DND-41 (cell line): ENCODE measurements around the gene SDK2.
"Not testable (repeated sequence)": the region's sequence is repeated elsewhere in the genome, so short reads cannot be mapped to it uniquely, and the experiment has no call there.

Experiments
- ATAC-seq: fragments of 200-7000 bp; cut with Tn5 transposase; 3 replicates; pipeline ENCODE4 v1.9.1; 2021; ENCODE audit warnings: low read depth; ENCODE audit not compliant: insufficient read depth
- DNase-seq: peaks from one replicate; pipeline ENCODE4 v3.0.0-alpha.2; 2020
- H2AFZ ChIP-seq: 2 replicates; pipeline ENCODE4 v1.6.0; 2012; ENCODE audit warnings: low read depth, low read length
- H3K27ac ChIP-seq: 2 replicates; pipeline ENCODE4 v1.5.1; 2012; ENCODE audit warnings: low read length, inconsistent platforms
- H3K27me3 ChIP-seq: fragments of 200-600 bp; sonication (generic); 2 replicates; pipeline ENCODE4 v1.6.0; 2012; ENCODE audit warnings: low read length, mild to moderate bottlenecking, inconsistent platforms; ENCODE audit not compliant: insufficient read depth, poor library complexity
- H3K36me3 ChIP-seq: 2 replicates; pipeline ENCODE4 v1.5.1; 2012; ENCODE audit warnings: low read length, inconsistent platforms; ENCODE audit not compliant: insufficient read depth
- H3K4me1 ChIP-seq: 2 replicates; pipeline ENCODE4 v1.5.1; 2012; ENCODE audit warnings: mild to moderate bottlenecking, low read length; ENCODE audit not compliant: insufficient read depth
- H3K4me2 ChIP-seq: 2 replicates; pipeline ENCODE4 v1.6.0; 2012; ENCODE audit warnings: mild to moderate bottlenecking, moderate library complexity, low read length, inconsistent platforms; ENCODE audit not compliant: insufficient read depth
- H3K4me3 ChIP-seq, 2 experiments: fragments of 200-600 bp in 1 of 2; shearing (Covaris generic) in 1 of 2; 2 replicates each; pipeline ENCODE4 v1.5.1; 2012 to 2016; ENCODE audit warnings: inconsistent platforms in 2 of 2, low read length in 2 of 2, mild to moderate bottlenecking in 2 of 2, low read depth in 1 of 2, moderate library complexity in 1 of 2
- H3K79me2 ChIP-seq: 2 replicates; pipeline ENCODE4 v1.6.0; 2012; ENCODE audit warnings: low read length, inconsistent platforms; ENCODE audit not compliant: insufficient read depth
- H3K9ac ChIP-seq: 2 replicates; pipeline ENCODE4 v1.6.0; 2012; ENCODE audit warnings: low read depth, mild to moderate bottlenecking, inconsistent platforms, low read length, moderate library complexity
- H3K9me3 ChIP-seq: 2 replicates; pipeline ENCODE4 v1.5.1; 2012; ENCODE audit warnings: low read length, moderate library complexity, mild to moderate bottlenecking, inconsistent platforms; ENCODE audit not compliant: insufficient read depth, severe bottlenecking
- H4K20me1 ChIP-seq: 2 replicates; pipeline ENCODE4 v1.6.0; 2012; ENCODE audit warnings: low read length; ENCODE audit not compliant: insufficient read depth
- EZH2 ChIP-seq: IDR thresholded peaks from 3 replicates; pipeline ENCODE4 v1.6.1; 2012; ENCODE audit warnings: borderline replicate concordance, low read depth, mild to moderate bottlenecking, moderate library complexity, low read length, inconsistent platforms; ENCODE audit not compliant: severe bottlenecking
- TF ChIP-seq, protein P1 (sequence below): IDR thresholded peaks from 2 replicates; pipeline ENCODE4 v1.5.1; 2012; ENCODE audit warnings: borderline replicate concordance, low read length, moderate library complexity, mild to moderate bottlenecking; ENCODE audit not compliant: poor library complexity, severe bottlenecking; ENCODE audit errors: extremely low read depth

SDK2 gene

GRCh38 chr17:73478334-73478733 lies 165.9 kb downstream of the SDK2 start:
- Histone ChIP-seq H4K20me1 (no peaks in the 10 kb centered on the region), H3K9ac (no peak overlapping the region), H3K27me3 (no peaks in the 10 kb centered on the region), H3K4me1 (no peaks in the 10 kb centered on the region), H3K4me2 (no peak overlapping the region), H2AFZ (no peak overlapping the region), H3K79me2 (no peaks in the 10 kb centered on the region), H3K9me3 (no peaks in the 10 kb centered on the region), H3K36me3 (no peaks in the 10 kb centered on the region), H3K27ac (no peak overlapping the region), H3K4me3 (no peak overlapping the region)
- no peak for ATAC-seq
- DNase-seq = no peak
- TF ChIP-seq, protein P1, sequence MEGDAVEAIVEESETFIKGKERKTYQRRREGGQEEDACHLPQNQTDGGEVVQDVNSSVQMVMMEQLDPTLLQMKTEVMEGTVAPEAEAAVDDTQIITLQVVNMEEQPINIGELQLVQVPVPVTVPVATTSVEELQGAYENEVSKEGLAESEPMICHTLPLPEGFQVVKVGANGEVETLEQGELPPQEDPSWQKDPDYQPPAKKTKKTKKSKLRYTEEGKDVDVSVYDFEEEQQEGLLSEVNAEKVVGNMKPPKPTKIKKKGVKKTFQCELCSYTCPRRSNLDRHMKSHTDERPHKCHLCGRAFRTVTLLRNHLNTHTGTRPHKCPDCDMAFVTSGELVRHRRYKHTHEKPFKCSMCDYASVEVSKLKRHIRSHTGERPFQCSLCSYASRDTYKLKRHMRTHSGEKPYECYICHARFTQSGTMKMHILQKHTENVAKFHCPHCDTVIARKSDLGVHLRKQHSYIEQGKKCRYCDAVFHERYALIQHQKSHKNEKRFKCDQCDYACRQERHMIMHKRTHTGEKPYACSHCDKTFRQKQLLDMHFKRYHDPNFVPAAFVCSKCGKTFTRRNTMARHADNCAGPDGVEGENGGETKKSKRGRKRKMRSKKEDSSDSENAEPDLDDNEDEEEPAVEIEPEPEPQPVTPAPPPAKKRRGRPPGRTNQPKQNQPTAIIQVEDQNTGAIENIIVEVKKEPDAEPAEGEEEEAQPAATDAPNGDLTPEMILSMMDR = no peak
- TF ChIP-seq EZH2 = no peak

- no peak overlapping the region for H3K9ac ChIP-seq
- DNase-seq (no peak), ATAC-seq (no peak)
- H3K27me3 ChIP-seq = no peaks in the 10 kb centered on the region
- no peaks in the 10 kb centered on the region for H3K4me1 ChIP-seq
- H3K9me3 ChIP-seq = peaks cover 7% of the 10 kb centered on the region
- no peak overlapping the region for H3K4me3 ChIP-seq
- no peak overlapping the region for H2AFZ ChIP-seq
- TF ChIP-seq, protein P1 = no peak
- no peak for TF ChIP-seq EZH2
- H3K36me3 ChIP-seq = no peaks in the 10 kb centered on the region; the same call in 1 of the 2 replicates
- H3K4me2 ChIP-seq = no peak overlapping the region
- no peaks in the 10 kb centered on the region for H3K79me2 ChIP-seq
- H4K20me1 ChIP-seq = no peaks in the 10 kb centered on the region
- no peak overlapping the region for H3K27ac ChIP-seq
Measured at GRCh38 chr17:73476890-73477350, 167.3 kb downstream of the SDK2 start.

- Histone ChIP-seq H3K4me1 (no peaks in the 10 kb centered on the region), H3K27me3 (no peaks in the 10 kb centered on the region), H3K9ac (no peak overlapping the region), H4K20me1 (no peaks in the 10 kb centered on the region), H3K27ac (no peak overlapping the region; the same call in 1 of the 2 replicates), H2AFZ (no peak overlapping the region), H3K79me2 (no peaks in the 10 kb centered on the region), H3K4me3 (no peak overlapping the region), H3K36me3 (no peaks in the 10 kb centered on the region; the same call in 1 of the 2 replicates), H3K4me2 (no peak overlapping the region), H3K9me3 (peaks cover 8% of the 10 kb centered on the region)
- DNase-seq = peak; percentile 6
- ATAC-seq = no peak
- TF ChIP-seq, protein P1 = no peak
- TF ChIP-seq EZH2 = no peak
Measured at GRCh38 chr17:73474370-73474988, 169.8 kb downstream of the SDK2 start.

DNA sequence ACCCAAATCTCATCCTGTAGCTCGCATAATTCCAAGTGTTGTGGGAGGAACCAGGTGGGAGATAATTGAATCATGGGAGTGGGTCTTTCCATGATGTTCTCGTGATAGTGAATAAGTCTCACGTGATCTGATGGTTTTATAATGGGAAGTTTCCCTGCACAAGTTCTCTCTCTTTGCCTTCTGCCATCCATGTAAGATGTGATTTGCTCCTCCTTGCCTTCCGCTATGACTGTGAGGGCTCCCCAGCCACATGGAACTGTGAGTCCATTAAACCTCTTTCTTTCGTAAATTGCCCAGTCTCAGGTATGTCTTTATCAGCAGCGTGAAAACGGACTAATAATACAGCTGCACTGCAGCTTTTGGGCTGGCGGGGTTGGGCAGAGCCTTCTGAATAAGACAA lies 171.5 kb downstream of the SDK2 start:
- H3K9ac ChIP-seq, ATAC-seq, H4K20me1 ChIP-seq, H3K4me2 ChIP-seq, H3K27me3 ChIP-seq, H3K9me3 ChIP-seq, H3K27ac ChIP-seq, H3K79me2 ChIP-seq, H2AFZ ChIP-seq, H3K4me1 ChIP-seq, H3K36me3 ChIP-seq, DNase-seq, H3K4me3 ChIP-seq: not testable (repeated sequence)
